Glomerular endothelial cell (primary cell): ENCODE results near the gene LGI1. TPM values are rescaled to one million over a fixed set of nuclear protein-coding genes. Genes with fewer than 3 reads are reported as not detected.

Experiments used
- DNase-seq: peaks from one replicate; pipeline ENCODE4 v3.0.0-alpha.2; 2011; ENCODE audit warnings: low read depth, low spot score; ENCODE audit errors: extremely low read depth
- total RNA-seq: library from RNA; depleted of rRNA; stranded (reverse); fragments of >200 nt; gene quantifications from 2 replicates; pipeline ENCODE4 v1.2.3, GENCODE V29; 2015

LGI1 gene
- total RNA-seq, 1 donor from 2014 or later, result not detected

DNA sequence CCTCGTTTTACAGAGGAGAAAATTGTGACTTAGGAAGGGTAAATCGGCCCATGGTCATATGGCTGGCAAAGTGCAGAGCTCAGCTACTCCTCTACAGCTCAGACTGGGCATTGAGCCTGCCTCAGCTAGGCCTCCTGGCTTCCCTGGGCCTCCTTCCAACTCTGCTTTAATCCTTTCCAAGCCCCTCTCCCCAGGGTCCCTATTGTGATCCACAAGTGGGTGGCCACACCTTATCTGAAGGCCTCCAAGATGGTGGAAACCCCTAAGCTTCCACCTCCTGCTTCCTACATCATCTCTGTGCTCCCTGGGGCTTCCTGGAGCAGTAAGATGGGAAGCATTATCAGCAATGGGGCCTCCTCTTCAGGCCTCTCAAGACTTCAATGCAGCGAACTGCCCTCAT lies 3.0 kb upstream of the LGI1 start:
- DNase-seq, result no peak

- DNase-seq, result no peak
These were observed 2.2 kb upstream of the LGI1 start for GRCh38 chr10:93755443-93756116.

DNA sequence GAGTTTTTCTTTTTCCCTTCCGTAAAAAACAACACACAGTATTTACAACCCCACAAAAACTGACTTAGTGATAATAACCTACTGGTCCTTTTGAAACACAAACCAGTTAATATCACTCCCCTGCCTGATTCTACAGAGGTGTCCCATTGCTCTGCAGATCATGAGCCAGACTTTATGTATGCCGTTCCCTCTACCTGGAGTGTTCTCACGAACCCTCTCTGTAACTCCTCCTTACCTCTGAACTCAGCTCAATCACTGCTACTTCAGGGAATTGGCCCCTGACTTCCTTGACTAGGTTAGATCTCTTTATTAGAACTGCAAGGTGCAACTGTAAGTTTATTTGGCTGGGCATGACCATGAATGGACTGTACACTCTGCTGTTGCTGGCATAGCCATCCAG lies 1.6 kb upstream of the LGI1 start:
- DNase-seq, result no peak

DNA sequence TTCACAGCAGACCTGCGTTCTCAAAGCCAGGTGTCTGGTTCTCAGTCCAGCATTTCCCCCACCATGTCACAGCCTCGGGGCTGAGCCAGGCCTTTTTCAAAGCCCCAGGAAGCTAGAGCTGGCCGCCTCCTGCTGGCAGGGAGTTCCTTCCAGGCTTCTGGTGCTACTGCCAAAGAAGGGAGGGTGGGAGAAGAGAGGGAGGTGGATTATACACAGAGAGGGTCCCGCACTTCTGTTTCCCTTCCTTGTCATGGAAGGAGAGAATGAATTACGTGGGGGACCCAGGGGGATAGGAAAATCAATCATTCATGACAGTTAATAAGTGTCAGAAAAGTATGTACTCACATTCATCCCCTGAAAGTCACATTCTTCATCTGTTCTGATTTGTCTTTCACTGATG lies 600 bp upstream of the LGI1 start:
- no peak for DNase-seq

- DNase-seq, result no peak
These were observed 761 bp downstream of the LGI1 start for GRCh38 chr10:93758508-93758885.

DNA sequence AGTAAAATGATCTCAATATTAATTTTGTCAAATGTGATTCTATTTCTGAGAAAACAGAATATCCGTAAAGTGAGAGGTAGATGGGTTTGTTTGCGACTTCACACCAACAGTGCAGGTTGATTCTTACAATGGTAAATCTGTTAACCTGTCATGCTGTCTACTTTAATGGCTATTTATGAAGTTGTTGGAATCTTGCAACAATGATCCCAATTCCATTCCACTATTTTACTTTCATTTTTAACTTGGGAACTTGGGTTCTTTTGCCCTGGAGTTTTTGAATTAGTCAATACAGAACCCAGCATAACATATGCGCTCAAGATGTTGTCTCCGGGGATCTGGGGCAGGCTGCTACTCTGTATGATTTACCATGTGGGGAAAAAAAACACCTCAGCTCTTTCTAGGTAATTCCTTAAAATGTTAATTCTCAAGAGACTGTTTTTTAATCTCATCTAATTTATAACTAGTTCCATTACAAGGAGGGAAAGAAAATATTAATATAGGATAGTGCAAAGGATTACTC lies 1.2 kb downstream of the LGI1 start:
- DNase-seq, result no peak

DNA sequence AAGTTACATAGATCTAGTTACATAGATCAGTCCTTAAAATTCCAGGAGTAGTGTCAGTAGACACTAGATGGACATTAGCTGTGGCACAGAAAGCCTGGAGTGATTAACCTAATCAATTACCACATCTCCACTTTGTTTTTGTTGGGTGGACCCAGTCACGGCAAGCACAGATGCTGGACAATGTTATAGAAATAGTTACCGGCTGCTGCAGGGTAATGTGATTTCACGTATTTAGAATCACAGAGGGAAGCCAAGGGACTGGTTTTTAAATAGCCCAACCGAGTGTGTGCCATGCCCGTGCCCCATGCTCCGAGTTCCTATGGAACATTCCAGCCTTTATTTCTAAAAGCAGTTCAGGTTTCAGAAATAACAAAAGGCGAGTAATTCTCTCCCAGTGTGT lies 2.8 kb downstream of the LGI1 start:
- no peak for DNase-seq

DNA sequence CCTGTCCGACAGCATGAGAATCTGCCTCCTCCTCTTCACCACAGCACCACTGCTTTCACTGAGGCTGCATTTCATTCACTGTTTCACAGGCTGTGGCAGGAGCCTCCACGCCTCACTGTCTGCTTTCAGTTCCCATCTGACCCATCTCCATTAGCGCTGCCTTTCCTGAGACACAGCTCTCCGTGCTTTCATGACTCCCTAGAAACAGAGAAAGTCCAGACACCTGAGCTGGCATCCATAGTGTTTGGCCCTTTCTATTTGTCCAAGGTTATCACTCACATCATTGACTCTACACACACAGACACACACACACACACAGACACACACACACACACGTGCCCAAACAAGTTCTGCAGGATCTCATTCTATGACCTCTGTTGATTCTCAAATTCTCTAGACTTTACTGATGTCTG lies 5.2 kb downstream of the LGI1 start:
- no peak for DNase-seq

DNA sequence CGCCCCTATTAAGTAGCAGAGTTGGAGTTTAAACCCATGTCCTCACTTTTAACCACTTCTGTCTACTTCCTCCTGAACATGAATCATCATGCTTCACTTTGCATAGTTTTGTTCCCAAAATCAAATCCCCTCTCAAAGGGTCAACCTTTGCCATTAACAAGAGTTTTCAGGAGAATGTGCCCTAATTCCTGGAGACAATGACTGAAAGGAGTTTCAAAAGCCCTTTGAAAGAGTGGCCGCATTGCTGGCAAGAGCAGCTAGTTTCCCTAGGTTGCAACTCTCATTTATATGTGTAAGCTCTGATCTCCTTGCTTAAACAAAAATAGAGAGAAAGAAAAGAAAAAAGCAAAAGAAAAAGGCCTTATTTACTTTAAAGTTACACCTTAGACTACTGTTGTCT lies 9.2 kb downstream of the LGI1 start:
- no peak for DNase-seq

GRCh38 chr10:93767724-93768399 lies 10.1 kb downstream of the LGI1 start:
- no peak for DNase-seq

DNA sequence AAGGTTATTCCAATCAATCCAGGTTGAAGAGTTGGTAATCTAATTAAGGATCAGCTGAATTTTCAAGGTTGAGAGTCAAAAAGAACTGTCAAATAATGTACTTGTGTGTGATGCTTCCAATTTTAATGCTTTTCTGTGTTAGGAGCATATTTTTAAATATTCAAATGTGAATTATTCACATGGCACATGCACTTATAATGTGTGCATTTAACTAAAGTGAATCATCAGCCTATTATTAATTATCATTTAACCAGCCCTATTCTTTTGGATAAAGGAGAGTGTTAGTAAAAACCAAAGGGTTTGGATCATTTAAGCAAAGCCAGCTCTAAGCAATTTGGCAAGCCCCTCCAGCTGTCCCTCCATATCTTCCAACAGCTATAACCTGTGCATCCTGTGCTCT lies 11.2 kb downstream of the LGI1 start:
- no peak for DNase-seq

GRCh38 chr10:93771354-93771753 lies 13.6 kb downstream of the LGI1 start:
- no peak for DNase-seq

- DNase-seq, result no peak
These were observed 15.4 kb downstream of the LGI1 start for GRCh38 chr10:93773120-93773519.

- no peak for DNase-seq
These were observed 16.0 kb downstream of the LGI1 start for GRCh38 chr10:93773705-93774104.

DNA sequence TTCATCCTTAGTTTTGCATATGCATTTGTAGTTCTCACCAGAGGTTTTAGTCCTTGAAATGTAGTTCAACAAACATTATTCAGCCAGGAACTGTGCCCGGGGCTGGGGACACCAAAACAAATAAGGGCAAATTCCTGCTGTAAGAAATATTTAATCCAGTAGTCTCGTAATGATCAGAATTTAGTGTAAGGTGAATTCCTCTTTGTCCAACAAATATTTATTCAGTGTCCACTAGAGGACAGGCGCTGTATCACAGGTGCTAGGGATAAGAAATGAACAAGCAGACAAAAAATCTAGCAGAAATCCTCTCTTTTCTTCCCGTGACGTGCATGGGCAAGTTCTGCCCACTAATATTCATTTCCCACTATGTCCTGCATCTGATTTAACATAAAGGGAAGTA lies 17.6 kb downstream of the LGI1 start:
- DNase-seq, result no peak

- DNase-seq, result no peak
These were observed 19.4 kb downstream of the LGI1 start for GRCh38 chr10:93777092-93777491.

DNA sequence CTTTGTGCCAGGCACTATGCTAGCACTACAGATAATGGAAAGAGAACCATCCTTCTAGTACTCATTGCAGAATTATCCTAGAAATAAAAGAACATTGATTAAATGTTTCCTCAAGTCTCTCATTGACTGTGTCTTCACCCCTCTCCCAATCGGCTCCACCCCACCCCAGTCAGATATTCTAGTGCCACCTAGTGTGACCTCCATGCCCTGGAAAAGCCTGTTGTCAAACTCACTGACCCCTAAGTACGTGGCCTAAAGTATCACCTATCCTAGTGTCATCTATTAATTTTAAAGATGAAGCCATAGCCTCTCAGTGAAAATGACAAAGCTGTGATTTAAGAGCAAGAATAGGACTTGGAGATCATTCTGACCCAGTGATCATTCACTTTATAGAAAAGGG lies 26.3 kb downstream of the LGI1 start:
- no peak for DNase-seq

GRCh38 chr10:93788413-93789208 lies 30.9 kb downstream of the LGI1 start:
- no peak for DNase-seq

DNA sequence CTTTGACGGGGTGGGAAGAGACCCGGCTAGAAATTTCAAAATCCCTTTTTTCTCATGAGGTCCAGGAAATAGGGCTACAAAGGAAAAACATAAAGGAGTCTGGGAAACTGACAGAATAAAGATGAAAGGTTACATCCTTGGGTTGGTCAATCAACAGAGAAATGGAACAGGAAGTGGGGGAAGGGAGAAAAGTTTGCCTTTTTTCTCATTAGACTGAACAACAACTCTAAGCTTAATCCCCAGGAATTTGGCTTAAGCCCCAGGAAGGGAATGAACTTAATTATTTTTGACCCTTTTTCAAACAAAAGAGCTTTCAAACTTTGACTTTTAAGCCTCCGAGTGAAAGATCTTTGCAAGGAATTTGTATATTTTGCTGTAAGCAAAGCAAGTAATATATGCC lies 32.7 kb downstream of the LGI1 start:
- no peak for DNase-seq

- no peak for DNase-seq
These were observed 38.4 kb downstream of the LGI1 start for GRCh38 chr10:93796167-93796566.

DNA sequence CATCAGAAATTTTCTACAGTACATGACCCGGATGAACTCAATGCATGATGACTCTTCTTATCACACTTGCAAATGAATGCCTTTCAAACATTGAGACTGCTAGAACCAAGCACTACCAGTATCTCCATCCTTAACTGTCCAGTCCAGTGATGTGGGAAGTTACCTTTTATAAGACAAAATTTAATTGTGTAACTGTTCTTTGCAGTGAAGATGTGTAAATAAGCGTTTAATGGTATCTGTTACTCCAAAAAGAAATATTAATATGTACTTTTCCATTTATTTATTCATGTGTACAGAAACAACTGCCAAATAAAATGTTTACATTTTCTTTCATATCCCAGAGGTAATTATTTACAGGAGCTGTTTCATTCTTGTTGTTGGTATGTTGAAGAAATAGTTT lies 40.1 kb downstream of the LGI1 start:
- no peak for DNase-seq
